IMR-90 (cell line): ENCODE measurements around the gene GLIS1. TPM values are rescaled to one million over a fixed set of nuclear protein-coding genes. Genes with fewer than 3 reads are reported as not detected.

Source experiments
- ATAC-seq: fragments of 200-7000 bp; cut with Tn5 transposase; 2 replicates; pipeline ENCODE4 v1.9.1; 2020; ENCODE audit warnings: low read depth, mild to moderate bottlenecking, moderate library complexity
- BruUV-seq: library from RNA; stranded (reverse); fragments of 400-500 nt; replicated peaks from 2 replicates; lab custom pipeline; 2021; lab: Mats Ljungman, UMichigan
- CTCF ChIA-PET: fragments of 300-600 bp; formaldehyde crosslinking; extraction: SDS; loops from one replicate; lab custom pipeline; 2021; ENCODE audit warnings: antibody characterized with exemption; lab: Yijun Ruan, JAX
- POLR2A ChIA-PET: fragments of 300-600 bp; sonication (Branson Sonifier 250); formaldehyde crosslinking; loops from one replicate; lab custom pipeline; 2022; ENCODE audit warnings: antibody characterized with exemption; ENCODE audit not compliant: unreplicated experiment; lab: Charles Lee
- DNase-seq: peaks from one replicate; pipeline ENCODE4 v3.0.0; 2013
- H2AFZ ChIP-seq: replicated peaks from 2 replicates; pipeline ENCODE3; 2013; ENCODE audit warnings: low read length, mild to moderate bottlenecking; ENCODE audit not compliant: poor library complexity
- H2AK5ac ChIP-seq: 2 replicates; pipeline ENCODE4 v1.6.1; 2013; ENCODE audit warnings: low read depth, low read length, inconsistent platforms
- H2AK9ac ChIP-seq: replicated peaks from 2 replicates; pipeline ENCODE3; 2013; ENCODE audit warnings: mild to moderate bottlenecking, low read depth, low read length, moderate library complexity; ENCODE audit not compliant: poor library complexity
- H2BK120ac ChIP-seq: 2 replicates; pipeline ENCODE4 v1.6.1; 2013; ENCODE audit warnings: low read depth, low read length, inconsistent platforms
- H2BK15ac ChIP-seq: 3 replicates; pipeline ENCODE4 v1.6.1; 2013; ENCODE audit warnings: low read depth, low read length, inconsistent platforms
- H2BK20ac ChIP-seq: 2 replicates; pipeline ENCODE4 v1.6.1; 2013; ENCODE audit warnings: low read depth, mild to moderate bottlenecking, inconsistent platforms, low read length, moderate library complexity
- H2BK5ac ChIP-seq: 2 replicates; pipeline ENCODE4 v1.6.1; 2013; ENCODE audit warnings: mild to moderate bottlenecking, low read depth, low read length, inconsistent platforms; ENCODE audit not compliant: poor library complexity, severe bottlenecking
- H3K14ac ChIP-seq: replicated peaks from 2 replicates; pipeline ENCODE4 v1.6.1; 2013; ENCODE audit warnings: low read depth, low read length, inconsistent platforms
- H3K18ac ChIP-seq: 2 replicates; pipeline ENCODE4 v1.6.1; 2013; ENCODE audit warnings: low read depth, low read length, control low read depth
- H3K23ac ChIP-seq: 2 replicates; pipeline ENCODE4 v1.6.1; 2013; ENCODE audit warnings: low read depth, low read length, inconsistent platforms
- H3K27ac ChIP-seq: 2 replicates; pipeline ENCODE4 v1.5.1; 2013; ENCODE audit warnings: mild to moderate bottlenecking, control low read depth, low read length; ENCODE audit not compliant: insufficient read depth
- H3K27me3 ChIP-seq: 2 replicates; pipeline ENCODE4 v1.6.1; 2013; ENCODE audit warnings: low read length; ENCODE audit not compliant: control insufficient read depth, insufficient read depth
- H3K36me3 ChIP-seq: 2 replicates; pipeline ENCODE4 v1.6.1; 2013; ENCODE audit warnings: low read length, mixed read lengths; ENCODE audit not compliant: control insufficient read depth, insufficient read depth
- H3K4ac ChIP-seq: 2 replicates; pipeline ENCODE4 v1.6.1; 2013; ENCODE audit warnings: low read depth, low read length, inconsistent platforms
- H3K4me1 ChIP-seq: 2 replicates; pipeline ENCODE4 v1.6.1; 2013; ENCODE audit warnings: low read length, mixed read lengths; ENCODE audit not compliant: control insufficient read depth, insufficient read depth
- H3K4me2 ChIP-seq: 2 replicates; pipeline ENCODE4 v1.6.1; 2013; ENCODE audit warnings: low read depth, mild to moderate bottlenecking, control low read depth, low read length, moderate library complexity
- H3K4me3 ChIP-seq: 2 replicates; pipeline ENCODE4 v1.5.1; 2013; ENCODE audit warnings: low read depth, mild to moderate bottlenecking, control low read depth, low read length, moderate library complexity; ENCODE audit not compliant: insufficient read depth
- H3K56ac ChIP-seq: 2 replicates; pipeline ENCODE4 v1.6.1; 2013; ENCODE audit warnings: low read length, inconsistent platforms; ENCODE audit not compliant: insufficient read depth; ENCODE audit errors: extremely low read depth
- H3K79me1 ChIP-seq, 2 experiments: 2 replicates each; pipeline ENCODE4 v1.6.1; 2013; ENCODE audit warnings: low read length in 2 of 2, inconsistent platforms in 1 of 2, low read depth in 1 of 2
- H3K9ac ChIP-seq: 2 replicates; pipeline ENCODE4 v1.6.1; 2013; ENCODE audit warnings: low read depth, low read length, control low read depth
- H3K9me1 ChIP-seq: 2 replicates; pipeline ENCODE4 v1.6.1; 2013; ENCODE audit warnings: low read length, inconsistent platforms; ENCODE audit not compliant: insufficient read depth
- H3K9me3 ChIP-seq: 2 replicates; pipeline ENCODE4 v1.6.1; 2013; ENCODE audit warnings: low read length; ENCODE audit not compliant: control insufficient read depth, insufficient read depth
- H4K20me1 ChIP-seq: 2 replicates; pipeline ENCODE4 v1.6.1; 2013; ENCODE audit warnings: low read length, inconsistent platforms; ENCODE audit not compliant: insufficient read depth
- H4K5ac ChIP-seq: 2 replicates; pipeline ENCODE4 v1.6.1; 2013; ENCODE audit warnings: mild to moderate bottlenecking, low read depth, low read length, control low read depth
- H4K8ac ChIP-seq, 2 experiments: 2 replicates each; pipeline ENCODE4 v1.6.1; 2013; ENCODE audit warnings: low read depth in 2 of 2, low read length in 2 of 2, control low read depth in 1 of 2, inconsistent platforms in 1 of 2
- H4K91ac ChIP-seq: 2 replicates; pipeline ENCODE4 v1.6.1; 2013; ENCODE audit warnings: low read depth, low read length, inconsistent platforms; ENCODE audit not compliant: insufficient read depth
- BHLHE40 ChIP-seq: fragments of 150-350 bp; IDR thresholded peaks from 2 replicates; pipeline ENCODE4 v1.6.1; 2016; ENCODE audit warnings: mild to moderate bottlenecking, low read depth, low read length
- CEBPB ChIP-seq: IDR thresholded peaks from 2 replicates; pipeline ENCODE4 v1.6.1; 2012; ENCODE audit warnings: low read depth, low read length, improper control_type of control experiment
- CHD1 ChIP-seq: IDR thresholded peaks from 2 replicates; pipeline ENCODE4 v1.6.1; 2012; ENCODE audit warnings: low read depth, low read length, improper control_type of control experiment
- ELK1 ChIP-seq: fragments of 150-350 bp; IDR thresholded peaks from 2 replicates; pipeline ENCODE4 v1.6.1; 2016; ENCODE audit warnings: low read depth, mild to moderate bottlenecking, low read length, moderate library complexity, borderline replicate concordance
- FOS ChIP-seq: fragments of 150-350 bp; IDR thresholded peaks from 2 replicates; pipeline ENCODE4 v1.6.1; 2016; ENCODE audit warnings: low read depth, low read length
- MAFK ChIP-seq: IDR thresholded peaks from 2 replicates; pipeline ENCODE4 v1.6.1; 2012; ENCODE audit warnings: low read depth, low read length, improper control_type of control experiment
- MAZ ChIP-seq: IDR thresholded peaks from 2 replicates; pipeline ENCODE4 v1.6.1; 2012; ENCODE audit warnings: low read depth, mild to moderate bottlenecking, low read length, improper control_type of control experiment, moderate library complexity, borderline replicate concordance
- MXI1 ChIP-seq: IDR thresholded peaks from 2 replicates; pipeline ENCODE4 v1.6.1; 2012; ENCODE audit warnings: low read depth, mild to moderate bottlenecking, low read length, moderate library complexity, borderline replicate concordance
- NFE2L2 ChIP-seq: fragments of 150-350 bp; IDR thresholded peaks from 2 replicates; pipeline ENCODE4 v1.6.1; 2016; ENCODE audit warnings: low read depth, mild to moderate bottlenecking, low read length
- POLR2A ChIP-seq: IDR thresholded peaks from 2 replicates; pipeline ENCODE4 v1.6.1; 2012; ENCODE audit warnings: mild to moderate bottlenecking, low read depth, low read length
- RAD21 ChIP-seq: IDR thresholded peaks from 2 replicates; pipeline ENCODE4 v1.6.1; 2012; ENCODE audit warnings: low read length, improper control_type of control experiment
- RCOR1 ChIP-seq: IDR thresholded peaks from 2 replicates; pipeline ENCODE4 v1.6.1; 2012; ENCODE audit warnings: mild to moderate bottlenecking, low read length, improper control_type of control experiment; ENCODE audit not compliant: insufficient replicate concordance
- RFX5 ChIP-seq: IDR thresholded peaks from 2 replicates; pipeline ENCODE4 v1.8.0; 2012; ENCODE audit warnings: low read depth, mild to moderate bottlenecking, low read length, moderate library complexity
- SMC3 ChIP-seq: fragments of 150-350 bp; IDR thresholded peaks from 2 replicates; pipeline ENCODE4 v1.6.1; 2016; ENCODE audit warnings: low read depth, mild to moderate bottlenecking, antibody characterized with exemption, low read length, moderate library complexity
- WGBS, 2 experiments: methylation state at CpG; one replicate each; pipeline versions ENCODE4 v1.1.5 to v1.1.7; 2013; ENCODE audit warnings: missing lambda C conversion rate in 2 of 2; ENCODE audit not compliant: insufficient read length in 1 of 2; ENCODE audit errors: extremely low coverage in 2 of 2; 5-methylcytosine and 5-hydroxymethylcytosine counted together
- dilution Hi-C: fragments of 300-500 bp; cut with HindIII; formaldehyde crosslinking; loops from one replicate; pipeline ENCODE4 v1.14.3; 2018; ENCODE audit warnings: low sequenced_read_pairs; ENCODE audit not compliant: unreplicated experiment
- in situ Hi-C: fragments of 300-500 bp; cut with MboI; formaldehyde crosslinking; loops from 3 replicates; pipeline ENCODE4 v1.14.3; 2019; ENCODE audit warnings: low sequenced_read_pairs, inconsistent platforms, mixed read lengths
- intact Hi-C: fragments of 100-400 bp; cut with micrococcal nuclease; formaldehyde crosslinking; loops from 2 replicates; pipeline ENCODE4 v1.10.0; 2022
- polyA plus RNA-seq, 3 experiments: library from polyadenylated mRNA; depleted of rRNA; stranded (reverse); fragments of >200 nt; gene quantifications; 2 replicates each; pipeline ENCODE4 v1.2.3, GENCODE V29; 2012; ENCODE audit warnings: low replicate concordance in 1 of 3
- total RNA-seq: library from RNA; depleted of rRNA; stranded (reverse); fragments of >200 nt; gene quantifications from 2 replicates; pipeline ENCODE4 v1.2.3, GENCODE V29; 2012
- TF ChIP-seq, protein P1 (sequence below): conservative IDR thresholded peaks from 2 replicates; pipeline ENCODE4 v1.5.1; 2012; ENCODE audit warnings: mild to moderate bottlenecking, low read depth, low read length, improper control_type of control experiment
- TF ChIP-seq, protein P2 (sequence below): fragments of 150-350 bp; IDR thresholded peaks from 2 replicates; pipeline ENCODE4 v1.6.1; 2017; ENCODE audit warnings: mild to moderate bottlenecking, antibody characterized with exemption, low read length, low read depth

GLIS1 gene
- total and polyA plus RNA-seq, 2 of the 4 experiments (the other 2 are of a cell fraction), result 0.18 to 2.3 TPM

DNA sequence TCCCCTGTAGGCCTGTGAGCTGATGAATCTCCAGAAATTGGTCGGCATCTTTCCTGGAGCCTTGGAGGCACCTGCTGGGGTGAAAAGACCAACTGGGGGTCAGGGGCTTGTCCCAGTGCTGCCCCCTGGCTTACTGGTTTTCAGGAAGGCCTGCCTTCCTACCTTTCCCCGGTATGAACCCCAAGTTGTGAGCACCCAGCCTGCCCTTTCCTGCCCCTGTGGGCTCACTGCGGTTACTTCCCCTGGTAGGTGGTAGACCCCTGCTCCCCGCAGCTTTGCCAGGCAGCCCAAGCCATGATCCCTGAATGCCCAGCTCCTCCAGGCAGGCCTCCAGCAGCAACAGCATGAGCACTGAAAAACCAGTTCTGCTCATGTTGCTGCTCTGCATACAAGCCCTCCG, 269.6 kb downstream of the GLIS1 start:
- H3K9me1 ChIP-seq, result peaks cover 7% of the 10 kb centered on the region; the same call in 1 of the 2 replicates
- H3K27me3 ChIP-seq, result peaks cover 4% of the 10 kb centered on the region
- no peak overlapping the region for H3K4me2 ChIP-seq
- no peak overlapping the region for H3K23ac ChIP-seq
- no peaks in the 10 kb centered on the region for H3K9me3 ChIP-seq
- no peak overlapping the region for H2BK20ac ChIP-seq
- no peak overlapping the region for H3K4me3 ChIP-seq
- no peak overlapping the region for H3K9ac ChIP-seq
- H3K36me3 ChIP-seq, result no peaks in the 10 kb centered on the region
- H3K56ac ChIP-seq, result no peak overlapping the region
- no peak overlapping the region for H4K5ac ChIP-seq
- ChIA-PET CTCF (no interaction called here), POLR2A (no interaction called here)
- no peak overlapping the region for H3K4ac ChIP-seq
- H4K8ac ChIP-seq, result no peak overlapping the region
- no peaks in the 10 kb centered on the region for H4K20me1 ChIP-seq
- H3K79me1 ChIP-seq, result no peaks in the 10 kb centered on the region
- H3K27ac ChIP-seq, result no peak overlapping the region
- no peak overlapping the region for H2BK5ac ChIP-seq
- H2BK15ac ChIP-seq, result no peak overlapping the region
- intact Hi-C loops (no loop called here), in situ Hi-C loops (no loop called here), dilution Hi-C loops (no loop called here)
- H4K91ac ChIP-seq, result no peak overlapping the region
- TF ChIP-seq RAD21 (no peak), BHLHE40 (no peak), MAZ (no peak), MXI1 (no peak), CEBPB (no peak), NFE2L2 (no peak), POLR2A (no peak), ELK1 (no peak), SMC3 (no peak), MAFK (no peak), RCOR1 (no peak), CHD1 (no peak), FOS (no peak), RFX5 (no peak)
- TF ChIP-seq, protein P1, sequence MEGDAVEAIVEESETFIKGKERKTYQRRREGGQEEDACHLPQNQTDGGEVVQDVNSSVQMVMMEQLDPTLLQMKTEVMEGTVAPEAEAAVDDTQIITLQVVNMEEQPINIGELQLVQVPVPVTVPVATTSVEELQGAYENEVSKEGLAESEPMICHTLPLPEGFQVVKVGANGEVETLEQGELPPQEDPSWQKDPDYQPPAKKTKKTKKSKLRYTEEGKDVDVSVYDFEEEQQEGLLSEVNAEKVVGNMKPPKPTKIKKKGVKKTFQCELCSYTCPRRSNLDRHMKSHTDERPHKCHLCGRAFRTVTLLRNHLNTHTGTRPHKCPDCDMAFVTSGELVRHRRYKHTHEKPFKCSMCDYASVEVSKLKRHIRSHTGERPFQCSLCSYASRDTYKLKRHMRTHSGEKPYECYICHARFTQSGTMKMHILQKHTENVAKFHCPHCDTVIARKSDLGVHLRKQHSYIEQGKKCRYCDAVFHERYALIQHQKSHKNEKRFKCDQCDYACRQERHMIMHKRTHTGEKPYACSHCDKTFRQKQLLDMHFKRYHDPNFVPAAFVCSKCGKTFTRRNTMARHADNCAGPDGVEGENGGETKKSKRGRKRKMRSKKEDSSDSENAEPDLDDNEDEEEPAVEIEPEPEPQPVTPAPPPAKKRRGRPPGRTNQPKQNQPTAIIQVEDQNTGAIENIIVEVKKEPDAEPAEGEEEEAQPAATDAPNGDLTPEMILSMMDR, result no peak
- TF ChIP-seq, protein P2, sequence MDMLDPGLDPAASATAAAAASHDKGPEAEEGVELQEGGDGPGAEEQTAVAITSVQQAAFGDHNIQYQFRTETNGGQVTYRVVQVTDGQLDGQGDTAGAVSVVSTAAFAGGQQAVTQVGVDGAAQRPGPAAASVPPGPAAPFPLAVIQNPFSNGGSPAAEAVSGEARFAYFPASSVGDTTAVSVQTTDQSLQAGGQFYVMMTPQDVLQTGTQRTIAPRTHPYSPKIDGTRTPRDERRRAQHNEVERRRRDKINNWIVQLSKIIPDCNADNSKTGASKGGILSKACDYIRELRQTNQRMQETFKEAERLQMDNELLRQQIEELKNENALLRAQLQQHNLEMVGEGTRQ, result no peak
- H2AK9ac ChIP-seq, result no peak overlapping the region
- H2AK5ac ChIP-seq, result no peak overlapping the region
- no peak overlapping the region for H2AFZ ChIP-seq
- H3K18ac ChIP-seq, result no peak overlapping the region
- DNase-seq (no peak), ATAC-seq (no peak)
- H3K4me1 ChIP-seq, result no peaks in the 10 kb centered on the region
- no peak overlapping the region for H2BK120ac ChIP-seq
- 90% methylated on average over 5 of the region's 5 CpGs; no CpG with 5 or more reads in 1 of the 2 experiments for WGBS, 2 experiments
- H3K14ac ChIP-seq, result no peak overlapping the region; the same call in 1 of the 2 replicates
- no TSS peak for BruUV-seq
